Karpas-422 (cell line): ENCODE measurements around the gene NEMP1. TPM values are rescaled to one million over a fixed set of nuclear protein-coding genes. Genes with fewer than 3 reads are reported as not detected.

ENCODE experiments used
- DNase-seq: peaks from one replicate; pipeline ENCODE4 v3.0.0-alpha.2; 2015
- H2AFZ ChIP-seq: fragments of 200-600 bp; sonication (generic); 2 replicates; pipeline ENCODE4 v1.6.1; 2014; ENCODE audit warnings: antibody characterized with exemption, low read length, mixed read lengths
- H3K27ac ChIP-seq: fragments of 200-600 bp; sonication (generic); 2 replicates; pipeline ENCODE4 v1.5.1; 2014; ENCODE audit warnings: mild to moderate bottlenecking, low read length, moderate library complexity
- H3K27me3 ChIP-seq: fragments of 200-600 bp; sonication (generic); 2 replicates; pipeline ENCODE4 v1.6.1; 2014; ENCODE audit warnings: low read length, mixed read lengths
- H3K36me3 ChIP-seq: fragments of 200-600 bp; sonication (generic); 2 replicates; pipeline ENCODE4 v1.6.1; 2014; ENCODE audit warnings: low read length, mixed read lengths; ENCODE audit not compliant: insufficient read depth
- H3K4me1 ChIP-seq: fragments of 200-600 bp; sonication (generic); 2 replicates; pipeline ENCODE4 v1.6.1; 2014; ENCODE audit warnings: mild to moderate bottlenecking, low read length, mixed read lengths
- H3K4me2 ChIP-seq: fragments of 200-600 bp; sonication (generic); 2 replicates; pipeline ENCODE4 v1.6.1; 2014; ENCODE audit warnings: low read length, low read depth, mild to moderate bottlenecking; ENCODE audit not compliant: poor library complexity, severe bottlenecking
- H3K4me3 ChIP-seq: fragments of 200-600 bp; sonication (generic); 2 replicates; pipeline ENCODE4 v1.5.1; 2014; ENCODE audit warnings: mild to moderate bottlenecking, antibody characterized with exemption, low read length, mixed read lengths
- H3K79me2 ChIP-seq: fragments of 200-600 bp; sonication (generic); 2 replicates; pipeline ENCODE4 v1.6.1; 2014; ENCODE audit warnings: mild to moderate bottlenecking, low read length, mixed read lengths
- H3K9ac ChIP-seq: fragments of 200-600 bp; sonication (generic); 2 replicates; pipeline ENCODE4 v1.6.0; 2014; ENCODE audit warnings: low read length
- H3K9me2 ChIP-seq: fragments of 200-600 bp; sonication (generic), shearing (Covaris generic); replicated peaks from 2 replicates; pipeline ENCODE4 v1.6.0; 2014; ENCODE audit warnings: mild to moderate bottlenecking, low read length, moderate library complexity; ENCODE audit not compliant: insufficient read depth
- H3K9me3 ChIP-seq: fragments of 300-700, 200-600 bp; sonication (generic); 2 replicates; pipeline ENCODE4 v1.6.1; 2014; ENCODE audit warnings: low read length, mixed read lengths
- H4K20me1 ChIP-seq: fragments of 200-600 bp; sonication (generic); 2 replicates; pipeline ENCODE4 v1.6.1; 2014; ENCODE audit warnings: mild to moderate bottlenecking, antibody characterized with exemption, low read length, low read depth; ENCODE audit not compliant: insufficient read depth
- total RNA-seq: library from RNA; depleted of rRNA; stranded (reverse); fragments of >200 nt; shearing (Covaris generic); gene quantifications from 2 replicates; pipeline ENCODE4 v1.2.3, GENCODE V29; 2014; ENCODE audit warnings: low replicate concordance

The NEMP1 gene
- total RNA-seq, 1 experiment from 2014 or later: 59.6 TPM

GRCh38 chr12:57040750-57041149 is 37.8 kb downstream of the NEMP1 start:
- no peaks in the 10 kb centered on the region for H3K9me2 ChIP-seq
- H3K4me1 ChIP-seq: no peaks in the 10 kb centered on the region
- H3K4me3 ChIP-seq: no peak overlapping the region
- no peaks in the 10 kb centered on the region for H3K27me3 ChIP-seq
- no peak overlapping the region for H2AFZ ChIP-seq
- H4K20me1 ChIP-seq: 0 out of 2 replicates have a peak, but pooled peaks cover 4% of the 10 kb centered on the region
- H3K9me3 ChIP-seq: no peaks in the 10 kb centered on the region
- H3K27ac ChIP-seq: no peak overlapping the region
- no peak overlapping the region for H3K4me2 ChIP-seq
- no peaks in the 10 kb centered on the region for H3K79me2 ChIP-seq
- H3K36me3 ChIP-seq: no peaks in the 10 kb centered on the region
- no peak overlapping the region for H3K9ac ChIP-seq
- no peak for DNase-seq

DNA sequence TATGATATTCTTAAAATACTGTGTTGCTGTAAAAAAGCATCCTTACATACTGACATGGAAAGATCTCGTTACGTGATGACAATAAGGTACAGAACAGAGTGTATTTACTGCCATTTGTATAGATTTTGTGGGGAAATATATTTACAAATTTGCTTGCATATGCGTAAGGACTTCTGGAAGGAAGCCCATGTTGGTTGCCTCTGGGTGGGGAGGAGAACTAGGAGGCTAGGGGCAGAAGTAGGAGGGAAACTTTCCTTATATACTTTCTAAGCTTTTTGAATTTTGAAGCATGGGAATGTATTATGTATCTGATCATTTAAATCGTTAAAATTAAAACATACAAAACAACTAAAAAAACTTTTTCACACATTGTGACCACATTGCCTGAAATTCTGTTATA is 38.4 kb downstream of the NEMP1 start:
- H3K4me3 ChIP-seq: no peak overlapping the region

DNA sequence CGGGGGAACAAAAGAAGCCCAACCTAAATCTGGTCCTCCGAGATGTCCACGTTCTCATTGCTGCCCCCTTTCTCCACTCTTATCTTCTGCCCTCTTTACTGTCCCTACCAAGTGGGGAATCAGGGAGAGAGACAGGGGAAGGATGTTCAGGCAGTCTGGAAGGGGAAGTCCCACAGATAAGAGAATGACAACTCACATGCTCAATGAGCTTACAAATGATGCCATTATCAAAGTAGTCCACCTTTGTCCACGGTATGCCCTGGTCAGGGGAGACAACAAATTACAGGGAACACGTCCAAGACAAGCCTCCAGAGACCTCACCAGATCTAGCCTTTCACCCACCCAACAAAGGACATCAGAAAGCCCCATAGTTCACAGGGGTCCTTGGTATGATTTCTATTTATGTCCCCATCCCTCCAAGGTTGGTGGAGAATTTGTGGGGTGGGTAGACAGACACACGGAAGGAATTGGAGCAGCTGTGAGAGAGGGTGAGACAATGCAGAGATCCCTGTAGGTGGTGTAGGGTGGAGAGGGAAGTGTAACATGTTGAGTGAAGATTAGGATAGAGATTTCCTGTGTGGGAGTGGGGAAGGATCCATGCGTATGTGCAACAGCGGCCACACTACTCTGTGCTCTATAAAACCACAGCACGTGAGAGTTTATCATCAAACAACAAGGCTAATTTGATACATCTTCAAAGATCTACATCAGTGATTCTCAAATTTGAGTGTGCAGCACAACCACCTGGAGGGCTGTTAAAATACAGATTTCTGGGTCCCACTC is 39.4 kb downstream of the NEMP1 start:
- Histone ChIP-seq H3K9me3 (no peaks in the 10 kb centered on the region), H3K27ac (no peak overlapping the region), H2AFZ (no peak overlapping the region), H3K4me1 (no peaks in the 10 kb centered on the region), H3K79me2 (no peaks in the 10 kb centered on the region), H3K9me2 (no peaks in the 10 kb centered on the region), H3K9ac (no peak overlapping the region), H3K36me3 (no peaks in the 10 kb centered on the region), H3K27me3 (no peaks in the 10 kb centered on the region), H3K4me3 (no peak overlapping the region), H3K4me2 (no peak overlapping the region), H4K20me1 (0 out of 2 replicates have a peak, but pooled peaks cover 4% of the 10 kb centered on the region)
- no peak for DNase-seq

More for the DNA sequence above, 38.4 kb downstream of the NEMP1 start:
- Histone ChIP-seq H3K4me2 (no peak overlapping the region), H3K4me1 (no peaks in the 10 kb centered on the region), H3K27ac (no peak overlapping the region), H3K27me3 (no peaks in the 10 kb centered on the region), H3K9ac (no peak overlapping the region), H3K9me2 (no peaks in the 10 kb centered on the region), H2AFZ (no peak overlapping the region), H3K9me3 (no peaks in the 10 kb centered on the region), H4K20me1 (0 out of 2 replicates have a peak, but pooled peaks cover 4% of the 10 kb centered on the region), H3K79me2 (no peaks in the 10 kb centered on the region), H3K36me3 (no peaks in the 10 kb centered on the region)
- no peak for DNase-seq

GRCh38 chr12:57037264-57037663 is 41.3 kb downstream of the NEMP1 start:
- DNase-seq: no peak
- H3K36me3 ChIP-seq: no peaks in the 10 kb centered on the region
- H3K4me1 ChIP-seq: no peaks in the 10 kb centered on the region
- H3K27me3 ChIP-seq: no peaks in the 10 kb centered on the region
- no peaks in the 10 kb centered on the region for H3K9me3 ChIP-seq
- H3K9me2 ChIP-seq: no peaks in the 10 kb centered on the region
- H4K20me1 ChIP-seq: 0 out of 2 replicates have a peak, but pooled peaks cover 4% of the 10 kb centered on the region
- H3K4me2 ChIP-seq: no peak overlapping the region
- H3K9ac ChIP-seq: no peak overlapping the region
- H3K27ac ChIP-seq: no peak overlapping the region
- no peak overlapping the region for H3K4me3 ChIP-seq
- no peak overlapping the region for H2AFZ ChIP-seq
- H3K79me2 ChIP-seq: no peaks in the 10 kb centered on the region

DNA sequence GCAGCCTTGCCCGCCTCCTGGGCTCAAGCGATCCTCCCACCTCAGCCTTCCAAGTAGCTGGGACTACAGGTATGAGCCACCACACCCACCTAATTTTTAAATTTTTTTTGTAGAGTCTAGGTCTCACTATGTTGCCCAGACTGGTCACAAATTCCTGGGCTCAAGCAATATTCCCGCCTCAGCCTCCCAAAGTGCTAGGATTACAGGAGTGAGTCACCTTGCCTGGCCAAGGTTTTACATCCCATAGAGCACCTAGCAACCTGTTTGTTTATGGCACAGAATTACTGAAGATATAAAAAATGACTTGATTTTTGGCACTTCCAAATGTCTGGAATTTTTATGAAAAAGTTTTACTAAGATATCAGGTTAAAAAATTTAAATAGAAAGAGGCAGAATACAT is 45.2 kb downstream of the NEMP1 start:
- no peak overlapping the region for H3K4me3 ChIP-seq
- no peak for DNase-seq
- H3K36me3 ChIP-seq: no peaks in the 10 kb centered on the region
- no peak overlapping the region for H3K9ac ChIP-seq
- H3K9me3 ChIP-seq: no peaks in the 10 kb centered on the region
- H3K27ac ChIP-seq: no peak overlapping the region
- H3K27me3 ChIP-seq: no peaks in the 10 kb centered on the region
- H3K4me2 ChIP-seq: no peak overlapping the region
- no peaks in the 10 kb centered on the region for H3K79me2 ChIP-seq
- peaks cover 8% of the 10 kb centered on the region for H3K4me1 ChIP-seq
- no peaks in the 10 kb centered on the region for H4K20me1 ChIP-seq
- no peak overlapping the region for H2AFZ ChIP-seq
- no peaks in the 10 kb centered on the region for H3K9me2 ChIP-seq

DNA sequence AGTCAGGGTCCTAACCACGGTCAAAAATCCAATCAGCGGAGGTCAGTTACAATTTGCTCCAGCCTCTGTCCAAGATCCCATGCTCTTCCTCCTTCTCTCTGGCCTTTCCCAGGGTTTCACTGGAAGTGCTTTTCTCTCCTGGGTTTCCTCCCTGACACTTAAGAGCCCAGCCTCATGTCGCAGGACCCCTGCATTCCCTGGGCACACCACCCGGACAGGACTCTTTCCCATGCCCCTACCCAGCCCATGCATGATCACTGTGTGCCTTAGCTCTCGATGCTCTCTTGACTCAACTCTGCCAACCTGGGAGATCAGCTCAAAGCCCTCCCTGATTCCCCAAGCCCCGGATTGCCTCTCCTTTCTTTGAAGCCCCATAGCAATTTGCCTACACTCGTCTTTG is 46.8 kb downstream of the NEMP1 start:
- Histone ChIP-seq H3K9me2 (no peaks in the 10 kb centered on the region), H3K27me3 (no peaks in the 10 kb centered on the region), H2AFZ (no peak overlapping the region), H3K9me3 (no peaks in the 10 kb centered on the region), H3K4me1 (peaks cover 8% of the 10 kb centered on the region), H3K79me2 (no peaks in the 10 kb centered on the region), H3K9ac (no peak overlapping the region), H3K27ac (no peak overlapping the region), H3K4me2 (no peak overlapping the region), H4K20me1 (no peaks in the 10 kb centered on the region), H3K36me3 (no peaks in the 10 kb centered on the region), H3K4me3 (no peak overlapping the region)
- DNase-seq: no peak

DNA sequence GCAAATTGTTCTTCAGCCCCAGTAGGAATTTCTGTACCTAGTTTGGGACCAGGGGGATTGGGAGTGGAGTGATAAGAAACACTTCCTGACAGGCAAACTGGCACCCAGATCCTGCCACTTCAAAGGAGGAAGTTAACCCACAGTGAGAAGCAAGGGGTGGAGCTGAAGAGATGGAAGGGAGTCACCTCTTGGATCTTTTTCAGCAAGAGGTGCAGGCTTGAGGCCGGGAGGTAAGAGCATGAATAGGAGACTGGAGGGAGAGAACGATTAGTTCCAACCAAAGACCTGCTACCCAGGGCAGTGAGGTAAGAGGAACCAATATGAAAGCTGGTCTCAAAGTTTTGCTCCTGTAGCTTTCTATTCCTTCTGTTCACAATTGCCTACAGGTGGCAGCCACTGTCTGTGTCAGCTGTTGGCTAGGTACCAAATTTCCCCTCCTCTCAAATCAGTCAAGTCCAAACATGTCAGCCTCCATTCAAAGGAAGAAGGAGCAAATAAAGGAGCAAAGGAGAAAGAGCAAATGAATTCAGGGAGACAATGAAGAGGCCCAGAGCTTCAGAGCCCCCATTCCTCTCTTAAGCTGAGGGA is 47.4 kb downstream of the NEMP1 start:
- Histone ChIP-seq H3K4me1 (peaks cover 8% of the 10 kb centered on the region), H3K79me2 (no peaks in the 10 kb centered on the region), H2AFZ (peak overlapping the region; percentile 43; the same call in 1 of the 2 replicates), H3K36me3 (no peaks in the 10 kb centered on the region), H3K27me3 (no peaks in the 10 kb centered on the region), H3K4me3 (no peak overlapping the region), H3K9me2 (no peaks in the 10 kb centered on the region), H3K9me3 (no peaks in the 10 kb centered on the region), H3K4me2 (peak overlapping the region; percentile 9), H3K9ac (no peak overlapping the region), H4K20me1 (no peaks in the 10 kb centered on the region), H3K27ac (no peak overlapping the region)
- peak; percentile 48 for DNase-seq

GRCh38 chr12:57029457-57029856 is 49.1 kb downstream of the NEMP1 start:
- Histone ChIP-seq H3K27ac (no peak overlapping the region), H4K20me1 (no peaks in the 10 kb centered on the region), H3K9ac (no peak overlapping the region), H3K27me3 (no peaks in the 10 kb centered on the region), H3K4me3 (no peak overlapping the region), H3K9me3 (no peaks in the 10 kb centered on the region), H3K4me1 (peaks cover 8% of the 10 kb centered on the region), H2AFZ (no peak overlapping the region), H3K9me2 (no peaks in the 10 kb centered on the region), H3K36me3 (no peaks in the 10 kb centered on the region), H3K4me2 (no peak overlapping the region), H3K79me2 (no peaks in the 10 kb centered on the region)
- DNase-seq: no peak
